HG03469 (cell line): ENCODE measurements around the gene COQ10A.

Experiments used
- ATAC-seq: cut with Tn5 transposase; IDR thresholded peaks from one replicate; pipeline ENCODE4 v1.9.1; 2021; ENCODE audit warnings: mild to moderate bottlenecking, moderate library complexity, moderate number of reproducible peaks; ENCODE audit not compliant: unreplicated experiment

The COQ10A gene

DNA sequence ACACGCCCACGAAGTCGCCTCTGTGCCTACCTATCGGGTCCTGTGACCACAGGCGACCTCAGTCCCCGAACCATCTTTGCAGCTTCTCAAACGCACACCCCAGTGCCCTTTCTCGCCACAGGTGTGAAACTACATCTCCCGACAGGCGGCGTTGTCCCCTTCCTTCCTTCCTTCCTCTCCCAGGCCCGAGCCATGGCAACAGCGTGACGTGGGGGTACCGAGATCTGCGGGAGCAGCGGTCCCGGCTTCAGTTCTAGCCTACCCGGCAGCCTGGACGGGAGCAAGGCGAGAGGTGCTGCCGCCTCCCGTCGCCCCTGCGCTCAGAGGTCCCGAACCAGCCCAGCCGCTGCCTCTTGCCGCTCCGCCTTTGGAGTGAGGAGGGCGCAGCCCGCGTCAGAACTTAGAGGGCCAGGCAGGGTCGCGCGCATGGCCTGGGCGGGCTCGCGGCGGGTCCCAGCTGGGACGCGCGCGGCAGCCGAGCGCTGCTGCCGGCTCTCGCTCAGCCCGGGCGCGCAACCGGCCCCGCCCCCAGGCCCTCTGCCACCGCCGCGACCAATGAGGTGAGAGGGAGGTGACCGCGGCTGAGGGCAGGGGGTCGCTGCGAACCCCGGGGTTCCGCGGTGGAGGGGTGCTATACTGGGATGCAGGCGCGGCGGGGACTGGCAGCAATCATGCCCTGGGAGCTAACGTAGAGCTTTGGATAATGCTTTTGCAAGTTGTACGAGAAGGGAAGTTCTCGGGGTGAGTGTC, at the start of gene COQ10A:
Gene COQ10A (plus strand): TSS at position 250 of the 750 bp plus-strand sequence. CDS start 177 bp downstream, at position 427.
- ATAC-seq: peak; percentile 66

GRCh38 chr12:56219840-56220239, 46.9 kb upstream of the COQ10A start:
- ATAC-seq: no peak

- ATAC-seq: no peak
These were observed 46.0 kb upstream of the COQ10A start for GRCh38 chr12:56220611-56221231.

- peak; percentile 1 for ATAC-seq
These were observed 45.4 kb upstream of the COQ10A start for GRCh38 chr12:56221232-56221756.

DNA sequence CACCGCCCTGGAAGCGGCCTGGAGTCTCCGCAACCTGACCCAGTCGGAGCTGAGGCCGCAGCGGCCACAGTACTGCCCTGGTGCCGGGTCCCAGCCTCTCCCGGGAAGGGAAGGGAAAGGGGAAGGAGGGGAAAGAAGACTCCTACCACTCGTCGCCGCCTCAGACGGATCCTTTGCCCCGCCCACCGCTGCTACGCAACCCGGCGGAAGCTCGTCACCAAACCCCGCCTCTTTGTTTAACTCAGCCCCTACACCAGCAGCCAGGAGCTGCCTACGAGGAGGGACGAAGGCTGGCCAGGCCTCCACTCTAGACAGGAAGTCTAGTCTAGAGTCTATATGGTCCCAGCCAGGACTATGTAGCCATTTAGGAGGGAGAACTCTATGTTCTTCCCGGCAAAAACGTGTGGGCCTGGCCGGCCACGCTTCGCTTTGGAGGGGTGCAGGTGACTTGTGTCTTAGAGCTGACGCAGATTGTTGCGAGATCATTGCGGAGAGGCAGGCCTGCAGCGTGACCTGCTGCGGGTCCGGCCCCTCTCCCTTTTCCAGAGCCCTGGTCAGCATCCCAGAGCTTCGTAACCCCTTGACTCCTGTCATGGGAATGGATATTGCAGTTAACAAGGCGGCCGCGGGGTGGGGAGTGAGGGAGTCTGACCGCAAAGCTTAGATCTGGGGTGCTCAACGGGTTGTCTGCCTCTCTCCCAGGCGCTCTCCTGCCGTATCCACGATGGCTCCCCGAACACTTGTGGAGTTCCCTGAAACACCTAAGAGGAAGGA, 44.8 kb upstream of the COQ10A start, which contains the start of gene RNF41:
Gene RNF41 (minus strand): TSS at position 166 of the 774 bp plus-strand sequence. CDS start 7,875 bp downstream, outside the sequence.
- ATAC-seq: peak; percentile 62

DNA sequence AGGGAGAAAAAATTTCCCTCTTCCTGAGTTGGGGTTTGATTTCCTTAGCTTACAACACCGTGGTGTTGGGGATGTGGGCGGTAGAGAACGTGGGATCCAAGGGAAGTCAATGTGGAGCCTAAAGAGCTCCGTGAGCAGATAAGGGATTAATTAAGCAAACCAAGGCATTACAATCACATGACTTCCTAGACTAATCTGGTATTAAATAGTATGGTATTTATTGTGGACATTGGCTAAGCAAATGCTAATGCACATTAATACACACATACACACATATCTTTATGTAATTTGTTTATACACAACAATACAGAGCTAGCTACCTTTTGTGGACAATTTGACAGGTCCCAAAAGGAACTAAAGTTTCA, 44.2 kb upstream of the COQ10A start:
- no peak for ATAC-seq

GRCh38 chr12:56223571-56224101, 43.1 kb upstream of the COQ10A start:
- no peak for ATAC-seq

GRCh38 chr12:56224102-56224701, 42.5 kb upstream of the COQ10A start, which contains the start of gene NABP2:
Gene NABP2 (plus strand): TSS chr12:56224342. CDS start chr12:56224857, 515 bp downstream.
- ATAC-seq: peak; percentile 60

DNA sequence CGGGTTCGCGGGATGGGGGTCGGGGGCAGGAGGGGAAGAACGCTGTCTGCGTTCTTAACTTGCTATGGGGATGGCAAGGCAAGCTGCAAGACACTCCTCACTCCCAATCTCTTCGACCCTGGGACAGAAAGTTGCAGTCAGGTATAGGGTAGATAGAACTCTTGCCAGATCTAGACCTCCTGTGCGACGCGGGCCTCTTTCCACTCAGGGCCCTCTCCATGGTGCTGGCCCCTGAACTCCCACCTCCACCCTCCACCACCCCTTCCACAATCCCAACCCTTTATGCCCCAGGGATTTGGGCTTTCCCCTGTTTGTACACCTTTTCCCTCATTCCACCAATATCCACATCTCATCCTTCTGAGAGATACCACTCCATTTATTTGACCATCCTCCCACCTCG, 41.8 kb upstream of the COQ10A start:
- ATAC-seq: no peak

GRCh38 chr12:56229082-56229481, 37.7 kb upstream of the COQ10A start:
- ATAC-seq: no peak

- no peak for ATAC-seq
These were observed 36.8 kb upstream of the COQ10A start, which contains the start of gene SLC39A5 for GRCh38 chr12:56229916-56230431. Gene SLC39A5 (plus strand): TSS chr12:56230051. CDS start chr12:56231275, 1,224 bp downstream.

GRCh38 chr12:56230432-56231183, 36.1 kb upstream of the COQ10A start:
- no peak for ATAC-seq

DNA sequence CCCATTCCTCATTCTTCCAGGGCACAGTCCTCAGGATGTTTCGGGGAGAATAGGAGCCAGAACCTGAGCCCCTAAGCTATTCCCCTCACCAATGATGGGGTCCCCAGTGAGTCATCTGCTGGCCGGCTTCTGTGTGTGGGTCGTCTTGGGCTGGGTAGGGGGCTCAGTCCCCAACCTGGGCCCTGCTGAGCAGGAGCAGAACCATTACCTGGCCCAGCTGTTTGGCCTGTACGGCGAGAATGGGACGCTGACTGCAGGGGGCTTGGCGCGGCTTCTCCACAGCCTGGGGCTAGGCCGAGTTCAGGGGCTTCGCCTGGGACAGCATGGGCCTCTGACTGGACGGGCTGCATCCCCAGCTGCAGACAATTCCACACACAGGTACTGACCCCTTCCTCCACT, 35.6 kb upstream of the COQ10A start:
- no peak for ATAC-seq

DNA sequence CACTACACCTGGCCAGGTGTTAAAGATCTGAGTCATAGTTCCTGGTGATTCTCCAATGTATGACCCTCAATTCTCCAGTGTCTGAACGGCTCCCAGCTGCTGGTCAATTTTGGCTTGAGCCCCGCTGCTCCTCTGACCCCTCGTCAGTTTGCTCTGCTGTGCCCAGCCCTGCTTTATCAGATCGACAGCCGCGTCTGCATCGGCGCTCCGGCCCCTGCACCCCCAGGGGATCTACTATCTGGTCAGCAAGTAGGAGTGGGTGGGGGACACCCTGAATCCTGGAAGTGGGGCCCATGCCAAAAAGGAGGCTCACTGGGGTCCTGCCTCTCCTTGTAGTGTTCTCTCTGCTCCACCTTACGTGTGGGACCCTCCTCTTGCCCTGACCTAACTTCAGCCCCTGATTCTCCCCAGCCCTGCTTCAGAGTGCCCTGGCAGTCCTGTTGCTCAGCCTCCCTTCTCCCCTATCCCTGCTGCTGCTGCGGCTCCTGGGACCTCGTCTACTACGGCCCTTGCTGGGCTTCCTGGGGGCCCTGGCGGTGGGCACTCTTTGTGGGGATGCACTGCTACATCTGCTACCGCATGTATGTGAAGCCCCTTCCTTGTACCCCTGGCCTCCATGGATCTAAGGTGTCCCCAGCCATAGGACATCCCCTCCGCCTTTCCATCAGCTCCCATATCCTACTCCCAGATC, 31.9 kb upstream of the COQ10A start:
- ATAC-seq: no peak

DNA sequence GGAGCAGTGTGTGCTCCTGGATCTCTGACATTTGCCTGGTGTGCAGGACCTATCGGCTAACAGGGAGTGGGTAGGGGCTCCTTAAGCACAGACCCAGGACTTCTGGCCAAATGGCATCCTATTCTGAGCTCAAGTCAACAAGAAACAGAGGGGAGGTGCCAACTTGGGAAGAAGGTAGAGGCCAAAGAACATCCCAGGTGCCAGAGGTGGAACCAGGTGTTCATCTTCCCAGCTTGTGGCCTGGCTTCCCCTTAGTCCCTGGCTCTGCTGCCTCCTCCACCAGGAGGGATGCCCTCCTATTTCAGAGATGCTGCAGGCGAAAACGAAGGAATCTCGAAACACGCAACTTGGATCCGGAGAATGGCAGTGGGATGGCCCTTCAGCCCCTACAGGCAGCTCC, 30.7 kb upstream of the COQ10A start:
- no peak for ATAC-seq

- no peak for ATAC-seq
These were observed 29.8 kb upstream of the COQ10A start for GRCh38 chr12:56236985-56237384.

GRCh38 chr12:56237552-56237951, 29.2 kb upstream of the COQ10A start:
- ATAC-seq: no peak

DNA sequence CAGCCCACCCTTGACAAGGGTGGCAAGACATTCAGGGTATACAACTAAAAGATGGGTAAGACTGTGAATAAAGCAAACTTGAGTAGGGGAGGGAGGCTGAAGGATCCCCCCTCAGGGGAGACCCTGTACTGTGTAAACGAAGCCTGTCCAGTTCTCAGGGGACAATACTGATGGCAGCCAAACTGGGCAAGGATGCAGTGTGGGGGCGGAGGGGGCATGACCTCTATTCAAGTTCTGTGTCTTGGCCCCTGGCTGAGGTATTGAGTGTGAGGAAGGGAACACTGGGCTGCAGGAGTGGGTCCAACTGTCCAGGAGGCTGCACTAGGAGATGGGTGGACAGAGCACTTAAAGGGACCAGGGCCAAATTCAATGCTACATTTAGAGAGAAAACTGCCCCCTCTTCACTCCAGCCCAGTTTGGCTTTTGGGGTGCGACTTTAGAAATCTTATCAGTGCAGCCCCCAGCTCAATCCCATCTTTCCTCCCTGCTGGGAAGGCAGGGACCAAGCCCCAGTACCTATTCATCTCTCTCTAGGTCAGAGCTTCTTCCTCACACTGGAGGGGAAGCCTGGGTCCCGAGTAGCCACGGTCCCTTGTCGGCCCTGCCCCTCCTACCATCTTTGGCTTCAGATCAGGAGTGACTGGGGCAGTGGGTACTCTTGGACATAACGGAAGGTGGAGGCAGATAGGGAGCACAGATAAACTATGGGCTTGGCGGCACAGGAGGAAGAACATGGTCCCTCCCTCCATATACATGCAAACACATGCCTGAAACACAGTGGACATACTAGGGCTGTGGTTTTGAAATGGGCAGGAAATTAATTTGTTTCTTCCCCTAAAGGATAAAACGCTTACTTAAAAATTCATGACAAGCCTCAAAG, 25.1 kb upstream of the COQ10A start:
- no peak for ATAC-seq
